ENCODE measurements around the gene CEACAM18.

GRCh38 chr19:51472607-51473006 lies 5.7 kb upstream of the CEACAM18 start:
- no peak for TF ChIP-seq REST (IDR thresholded peaks at IDR 0.05; ENCODE audit: low read depth, low read length)
- no peak for TF ChIP-seq MAX (IDR thresholded peaks at IDR 0.05; ENCODE audit: low read depth)
- no peak for TF ChIP-seq MEF2A (IDR thresholded peaks at IDR 0.05; ENCODE audit: borderline replicate concordance, low read depth)
- no peak for TF ChIP-seq EP300 (IDR thresholded peaks at IDR 0.05; ENCODE audit: borderline replicate concordance in 1 of 2, low read depth in 1 of 2, low read length in 1 of 2)
- no peak for TF ChIP-seq RAD21 (IDR thresholded peaks at IDR 0.05; ENCODE audit: low read length)

Measured in SK-N-SH (cell line).